Upper lobe of left lung (tissue), 6 donors: Measurements from ENCODE around the gene TEX36. TPM values are rescaled to one million over a fixed set of nuclear protein-coding genes. Genes with fewer than 3 reads are reported as not detected.
"Not testable (repeated sequence)": the region's sequence is repeated elsewhere in the genome, so short reads cannot be mapped to it uniquely, and the experiment has no call there.

Source experiments
- ATAC-seq, 2 donors: fragments of 200-7000 bp; cut with Tn5 transposase; one replicate each; pipeline ENCODE4 v1.9.1; 2022; ENCODE audit warnings: mild to moderate bottlenecking in 2 of 2, moderate library complexity in 2 of 2; ENCODE audit not compliant: low FRiP score in 2 of 2
- DNase-seq, 2 donors: peaks; one replicate each; pipeline ENCODE4 v3.0.0-alpha.2; 2019 to 2020
- H3K27ac ChIP-seq, 4 donors: fragments of 200-600 bp; sonication (generic); one replicate each; pipeline ENCODE4 v1.5.1; 2016 to 2019
- H3K27me3 ChIP-seq, 4 donors: fragments of 200-600 bp; sonication (generic); one replicate each; pipeline ENCODE4 v1.5.1; 2017 to 2019
- H3K36me3 ChIP-seq, 4 donors: fragments of 200-600 bp; sonication (generic); one replicate each; pipeline ENCODE4 v1.5.1; 2016 to 2019
- H3K4me1 ChIP-seq, 4 donors: fragments of 200-600 bp; sonication (generic); one replicate each; pipeline ENCODE4 v1.5.1; 2018 to 2019
- H3K4me3 ChIP-seq, 4 donors: fragments of 200-600 bp; sonication (generic); one replicate each; pipeline ENCODE4 v1.5.1; 2017 to 2019; ENCODE audit warnings: mild to moderate bottlenecking in 2 of 4, moderate library complexity in 1 of 4
- H3K9me3 ChIP-seq, 4 donors: fragments of 200-600 bp; sonication (generic); one replicate each; pipeline ENCODE4 v1.5.1; 2018 to 2019
- EP300 ChIP-seq, 4 donors: sonication (generic); formaldehyde crosslinking; IDR thresholded peaks; one replicate each; pipeline ENCODE4 v1.5.1; 2017; ENCODE audit warnings: antibody characterized with exemption in 4 of 4, control low read depth in 2 of 4
- POLR2A ChIP-seq, 4 donors: fragments of 450-650 bp; IDR thresholded peaks; one replicate each; pipeline ENCODE4 v1.5.1; 2016 to 2017; ENCODE audit warnings: antibody characterized with exemption in 4 of 4, mild to moderate bottlenecking in 2 of 4
- POLR2AphosphoS5 ChIP-seq, 2 donors: sonication (generic); formaldehyde crosslinking; IDR thresholded peaks; one replicate each; pipeline ENCODE4 v1.5.1; 2017; ENCODE audit warnings: antibody characterized with exemption in 2 of 2
- WGBS, 2 donors: methylation state at CpG; one replicate each; pipeline ENCODE4 v1.1.5; 2017 to 2018; 5-methylcytosine and 5-hydroxymethylcytosine counted together
- total RNA-seq, 6 donors: library from RNA; depleted of rRNA in 4 of 6; stranded (reverse); fragments of >200 nt in 4 of 6; gene quantifications; one replicate each; pipeline versions ENCODE4 v1.1.0 to v1.2.1, GENCODE V29; 2016 to 2021
- TF ChIP-seq, protein P1 (sequence below), 6 experiments: fragments of 450-650 bp in 4 of 6; fragments of 200-600 bp in 2 of 6; sonication (generic) in 2 of 6; IDR thresholded peaks; one replicate each; pipeline ENCODE4 v1.5.1; 2016 to 2019; ENCODE audit warnings: antibody characterized with exemption in 6 of 6
- donor health status: DM: no; HTN: no; CAD: no; lungs with moderate emphysema.
- donor health status: DM: no; HTN: yes; CAD: no; lungs with severe emphysema.

Gene TEX36
- total RNA-seq, 6 donors from 2014 or later, result not detected

DNA sequence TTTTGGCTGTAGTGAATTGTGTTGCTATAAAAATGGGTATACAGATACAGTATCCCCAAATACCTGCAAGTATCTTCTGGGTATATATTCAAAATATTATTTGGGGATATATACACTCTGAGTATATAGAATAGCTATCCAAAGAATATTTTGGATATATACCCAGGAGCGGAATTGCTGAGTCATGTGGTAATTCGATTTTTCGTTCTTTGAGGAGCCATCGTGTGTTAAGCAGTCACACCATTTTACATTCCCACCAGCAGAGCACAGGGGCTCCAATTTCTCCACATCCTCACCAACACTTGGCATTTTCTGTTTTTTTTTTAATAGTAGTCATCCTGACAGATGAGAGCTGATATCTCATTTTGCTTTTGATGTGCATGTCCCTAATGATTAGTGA, 61.9 kb downstream of the TEX36 start:
- WGBS, 2 donors, result 94% methylated on average over 4 of the region's 4 CpGs
- ATAC-seq (no peak), DNase-seq (no peak)
- no peaks in the 10 kb centered on the region for H3K4me1 ChIP-seq
- H3K4me3 ChIP-seq, result no peak overlapping the region
- no peaks in the 10 kb centered on the region for H3K9me3 ChIP-seq
- TF ChIP-seq POLR2AphosphoS5 (IDR thresholded peaks at IDR 0.05) (no peak), POLR2A (IDR thresholded peaks at IDR 0.05) (no peak), EP300 (IDR thresholded peaks at IDR 0.05) (no peak)
- TF ChIP-seq, protein P1, sequence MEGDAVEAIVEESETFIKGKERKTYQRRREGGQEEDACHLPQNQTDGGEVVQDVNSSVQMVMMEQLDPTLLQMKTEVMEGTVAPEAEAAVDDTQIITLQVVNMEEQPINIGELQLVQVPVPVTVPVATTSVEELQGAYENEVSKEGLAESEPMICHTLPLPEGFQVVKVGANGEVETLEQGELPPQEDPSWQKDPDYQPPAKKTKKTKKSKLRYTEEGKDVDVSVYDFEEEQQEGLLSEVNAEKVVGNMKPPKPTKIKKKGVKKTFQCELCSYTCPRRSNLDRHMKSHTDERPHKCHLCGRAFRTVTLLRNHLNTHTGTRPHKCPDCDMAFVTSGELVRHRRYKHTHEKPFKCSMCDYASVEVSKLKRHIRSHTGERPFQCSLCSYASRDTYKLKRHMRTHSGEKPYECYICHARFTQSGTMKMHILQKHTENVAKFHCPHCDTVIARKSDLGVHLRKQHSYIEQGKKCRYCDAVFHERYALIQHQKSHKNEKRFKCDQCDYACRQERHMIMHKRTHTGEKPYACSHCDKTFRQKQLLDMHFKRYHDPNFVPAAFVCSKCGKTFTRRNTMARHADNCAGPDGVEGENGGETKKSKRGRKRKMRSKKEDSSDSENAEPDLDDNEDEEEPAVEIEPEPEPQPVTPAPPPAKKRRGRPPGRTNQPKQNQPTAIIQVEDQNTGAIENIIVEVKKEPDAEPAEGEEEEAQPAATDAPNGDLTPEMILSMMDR (IDR thresholded peaks at IDR 0.05), result no peak
- H3K27me3 ChIP-seq, result no peaks in the 10 kb centered on the region
- H3K36me3 ChIP-seq, result no peaks in the 10 kb centered on the region
- no peak overlapping the region for H3K27ac ChIP-seq

DNA sequence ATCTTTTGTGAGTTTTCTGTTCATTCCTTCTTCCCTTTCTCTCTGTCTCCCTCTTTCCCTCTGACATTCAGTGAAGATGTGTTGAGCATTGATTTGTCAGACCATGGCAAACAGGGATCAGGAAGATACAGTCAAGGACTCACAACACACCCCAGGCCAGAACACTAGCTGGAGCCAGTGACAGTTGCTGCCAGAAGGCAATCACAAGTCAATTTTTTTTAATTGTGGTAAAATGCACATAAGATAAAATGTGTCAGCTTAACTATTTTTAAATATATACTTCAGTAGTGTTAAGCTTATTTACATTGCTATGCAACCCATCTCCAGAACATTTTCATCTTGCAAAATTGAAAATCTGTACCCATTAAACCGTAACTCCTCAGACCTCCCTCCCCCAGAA, 62.6 kb downstream of the TEX36 start:
- Histone ChIP-seq H3K27me3 (no peaks in the 10 kb centered on the region), H3K36me3 (no peaks in the 10 kb centered on the region), H3K9me3 (no peaks in the 10 kb centered on the region), H3K4me3 (no peak overlapping the region), H3K4me1 (no peaks in the 10 kb centered on the region), H3K27ac (no peak overlapping the region)
- no peak for ATAC-seq
- whole genome bisulfite sequencing, 2 donors, result 77 to 87% methylated on average over 1 of the region's 1 CpG
- DNase-seq, result no peak
- no peak for TF ChIP-seq EP300 (IDR thresholded peaks at IDR 0.05)
- no peak for TF ChIP-seq POLR2AphosphoS5 (IDR thresholded peaks at IDR 0.05)
- TF ChIP-seq, protein P1 (IDR thresholded peaks at IDR 0.05), result no peak
- TF ChIP-seq POLR2A (IDR thresholded peaks at IDR 0.05), result no peak

DNA sequence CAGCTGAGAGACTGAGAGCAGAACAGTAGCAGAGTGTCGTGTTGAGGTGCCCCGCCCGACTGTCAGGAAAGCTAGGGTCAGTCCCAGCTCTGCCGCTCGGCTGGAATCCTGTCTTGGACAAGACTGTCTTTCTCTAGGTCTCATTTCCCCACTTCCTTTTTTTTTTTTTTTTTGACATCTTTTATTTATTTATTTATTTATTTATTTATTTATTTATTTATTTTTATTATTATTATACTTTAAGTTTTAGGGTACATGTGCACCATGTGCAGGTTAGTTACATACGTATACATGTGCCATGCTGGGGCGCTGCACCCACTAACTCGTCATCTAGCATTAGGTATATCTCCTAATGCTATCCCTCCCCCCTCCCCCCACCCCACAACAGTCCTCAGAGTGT, 69.9 kb downstream of the TEX36 start:
- not testable (repeated sequence) for H3K27me3 ChIP-seq, H3K27ac ChIP-seq, H3K36me3 ChIP-seq, DNase-seq, H3K4me3 ChIP-seq, ATAC-seq, H3K9me3 ChIP-seq, H3K4me1 ChIP-seq
- WGBS, 2 donors, result 87 to 90% methylated on average over 8 of the region's 8 CpGs

DNA sequence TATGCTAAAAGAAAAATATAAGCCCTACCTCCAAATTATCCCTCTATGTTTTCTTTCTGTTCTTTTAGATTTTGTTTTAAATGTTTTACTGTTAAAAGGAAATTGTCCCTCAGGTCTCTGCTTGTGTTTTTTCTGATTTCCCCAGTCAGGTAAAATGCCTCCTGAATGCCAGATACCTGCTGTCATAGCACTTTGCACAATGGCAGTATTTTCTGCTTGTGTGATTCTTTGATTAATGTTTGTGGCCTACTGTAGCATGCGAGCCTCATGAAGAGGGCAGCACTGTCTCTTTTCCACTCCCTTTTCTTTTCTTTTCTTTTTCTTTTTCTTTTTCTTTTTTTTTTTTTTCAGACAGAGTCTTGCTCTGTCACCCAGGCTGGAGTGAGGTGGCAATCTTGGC, 71.2 kb downstream of the TEX36 start:
- Histone ChIP-seq H3K27ac (no peak overlapping the region), H3K36me3 (no peaks in the 10 kb centered on the region), H3K4me1 (no peaks in the 10 kb centered on the region), H3K9me3 (no peaks in the 10 kb centered on the region), H3K4me3 (no peak overlapping the region), H3K27me3 (no peaks in the 10 kb centered on the region)
- WGBS, 2 donors, result 88 to 91% methylated on average over 1 of the region's 1 CpG
- ATAC-seq, result no peak
- TF ChIP-seq POLR2A (IDR thresholded peaks at IDR 0.05) (no peak), POLR2AphosphoS5 (IDR thresholded peaks at IDR 0.05) (no peak), EP300 (IDR thresholded peaks at IDR 0.05) (no peak)
- TF ChIP-seq, protein P1 (IDR thresholded peaks at IDR 0.05), result no peak
- no peak for DNase-seq

DNA sequence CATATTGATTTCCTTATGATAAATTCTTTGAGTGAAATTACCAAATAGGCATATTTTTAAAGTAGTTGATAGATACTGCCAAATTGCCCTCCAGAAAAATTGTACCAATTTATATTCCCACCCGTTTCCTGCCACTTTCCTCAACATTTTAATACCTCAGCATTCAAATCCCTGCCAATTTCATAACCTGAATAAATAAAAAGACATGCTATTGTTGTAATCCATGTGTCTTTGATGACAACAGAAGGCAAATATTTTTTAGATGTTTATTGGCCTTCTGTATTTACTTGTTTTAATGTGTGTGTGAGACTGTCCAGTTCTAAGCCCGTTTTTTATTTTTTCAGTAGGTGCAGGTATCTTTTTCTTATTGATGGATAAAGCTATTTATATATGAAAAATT, 71.7 kb downstream of the TEX36 start:
- Histone ChIP-seq H3K27me3 (no peaks in the 10 kb centered on the region), H3K36me3 (no peaks in the 10 kb centered on the region), H3K4me1 (no peaks in the 10 kb centered on the region), H3K27ac (no peak overlapping the region), H3K4me3 (no peak overlapping the region), H3K9me3 (no peaks in the 10 kb centered on the region)
- ATAC-seq, result no peak
- TF ChIP-seq POLR2A (IDR thresholded peaks at IDR 0.05), result no peak
- DNase-seq, result no peak
- WGBS, 2 donors, result 65 to 71% methylated on average over 2 of the region's 2 CpGs

DNA sequence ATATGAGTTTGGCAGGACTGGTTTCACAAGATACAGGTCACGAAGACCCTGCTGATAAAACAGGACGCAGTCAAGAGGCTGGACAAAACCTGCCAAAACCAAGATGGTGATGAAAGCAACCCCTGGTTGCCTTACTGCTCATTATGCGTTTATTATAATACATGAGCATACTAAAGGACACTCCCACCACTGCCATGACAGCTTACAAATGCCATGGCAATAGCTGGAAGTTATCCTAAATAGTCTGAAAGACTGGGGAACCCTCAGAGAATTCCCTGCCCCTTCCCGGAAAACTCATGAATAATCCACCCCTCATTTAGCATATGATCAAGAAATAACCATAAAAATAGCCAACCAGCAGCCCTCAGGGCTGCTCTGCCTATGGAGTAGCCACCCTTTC, 73.1 kb downstream of the TEX36 start:
- H3K4me1 ChIP-seq, result no peaks in the 10 kb centered on the region
- DNase-seq (no peak), ATAC-seq (no peak)
- H3K27me3 ChIP-seq, result no peaks in the 10 kb centered on the region
- H3K27ac ChIP-seq, result no peak overlapping the region
- H3K4me3 ChIP-seq, result no peak overlapping the region
- no peaks in the 10 kb centered on the region for H3K9me3 ChIP-seq
- no peaks in the 10 kb centered on the region for H3K36me3 ChIP-seq
- 86 to 87% methylated on average over 4 of the region's 4 CpGs for WGBS, 2 donors
- TF ChIP-seq EP300 (IDR thresholded peaks at IDR 0.05), result no peak
- TF ChIP-seq POLR2AphosphoS5 (IDR thresholded peaks at IDR 0.05), result no peak
- TF ChIP-seq, protein P1 (IDR thresholded peaks at IDR 0.05), result no peak
- no peak for TF ChIP-seq POLR2A (IDR thresholded peaks at IDR 0.05)
